Neural cell (in vitro differentiated cells): ENCODE data around the gene AMBP.

Experiments used
- EZH2 ChIP-seq: fragments of 200-600, 300-800 bp; shearing (Covaris generic), sonication (generic); IDR thresholded peaks from 2 replicates; pipeline ENCODE4 v1.6.1; 2014; ENCODE audit warnings: antibody characterized with exemption, low read length, borderline replicate concordance, mild to moderate bottlenecking; ENCODE audit not compliant: insufficient read depth, poor library complexity, severe bottlenecking
- MXI1 ChIP-seq: fragments of 450-650 bp; conservative IDR thresholded peaks from 2 replicates; pipeline ENCODE4 v1.6.1; 2014; ENCODE audit warnings: antibody characterized with exemption, mild to moderate bottlenecking; ENCODE audit not compliant: poor library complexity, severe bottlenecking
- POLR2AphosphoS5 ChIP-seq: IDR thresholded peaks from 2 replicates; pipeline ENCODE4 v1.6.1; 2012
- RAD21 ChIP-seq: fragments of 450-650 bp; conservative IDR thresholded peaks from 2 replicates; pipeline ENCODE4 v1.6.1; 2014; ENCODE audit warnings: antibody characterized with exemption, mild to moderate bottlenecking, moderate library complexity
- SMC3 ChIP-seq: fragments of 450-650 bp; conservative IDR thresholded peaks from 2 replicates; pipeline ENCODE4 v1.6.1; 2014; ENCODE audit warnings: antibody characterized with exemption, mild to moderate bottlenecking, moderate library complexity; ENCODE audit not compliant: poor library complexity
- TF ChIP-seq, protein P1 (sequence below): fragments of 450-650 bp; IDR thresholded peaks from 2 replicates; pipeline ENCODE4 v1.5.1; 2014; ENCODE audit warnings: antibody characterized with exemption, mild to moderate bottlenecking, moderate library complexity; ENCODE audit not compliant: poor library complexity, severe bottlenecking

DNA sequence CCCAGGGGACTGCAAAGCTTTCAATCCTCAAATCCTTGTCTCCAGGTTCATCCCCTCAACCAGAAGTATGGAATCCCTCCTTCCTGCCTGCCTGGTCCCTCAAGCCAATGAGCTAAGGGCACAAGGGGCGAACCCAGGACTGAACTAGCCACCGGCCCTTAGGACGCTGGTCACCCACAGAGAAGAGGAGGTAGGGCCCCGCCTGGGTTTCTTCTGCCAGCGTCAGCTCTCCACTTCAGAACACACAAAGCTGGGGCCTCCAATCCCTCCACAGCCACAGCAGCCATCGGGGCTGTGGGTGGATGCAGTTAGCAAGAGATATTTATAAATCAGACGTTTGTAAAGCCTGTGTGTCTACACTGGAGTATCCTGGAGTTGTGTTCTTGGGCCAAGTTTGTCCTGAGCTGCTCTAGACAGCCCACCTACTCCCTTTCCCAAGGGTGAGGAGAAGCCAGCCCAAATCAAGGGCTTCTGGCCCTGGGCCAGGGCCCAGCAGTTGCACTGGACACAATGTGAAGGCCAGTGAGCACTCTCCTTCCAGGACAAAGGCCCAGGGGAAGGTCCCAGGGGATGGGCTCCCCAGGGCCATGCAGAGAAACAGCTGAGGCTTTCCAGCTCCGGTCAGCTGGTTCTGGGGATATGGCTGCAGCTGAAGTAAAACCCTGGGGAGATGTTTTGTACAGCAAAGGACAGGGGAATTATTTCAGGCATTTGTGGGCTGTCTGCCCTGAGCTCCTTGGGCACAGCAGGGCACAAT, 18.9 kb downstream of the AMBP start:
- TF ChIP-seq, protein P1, sequence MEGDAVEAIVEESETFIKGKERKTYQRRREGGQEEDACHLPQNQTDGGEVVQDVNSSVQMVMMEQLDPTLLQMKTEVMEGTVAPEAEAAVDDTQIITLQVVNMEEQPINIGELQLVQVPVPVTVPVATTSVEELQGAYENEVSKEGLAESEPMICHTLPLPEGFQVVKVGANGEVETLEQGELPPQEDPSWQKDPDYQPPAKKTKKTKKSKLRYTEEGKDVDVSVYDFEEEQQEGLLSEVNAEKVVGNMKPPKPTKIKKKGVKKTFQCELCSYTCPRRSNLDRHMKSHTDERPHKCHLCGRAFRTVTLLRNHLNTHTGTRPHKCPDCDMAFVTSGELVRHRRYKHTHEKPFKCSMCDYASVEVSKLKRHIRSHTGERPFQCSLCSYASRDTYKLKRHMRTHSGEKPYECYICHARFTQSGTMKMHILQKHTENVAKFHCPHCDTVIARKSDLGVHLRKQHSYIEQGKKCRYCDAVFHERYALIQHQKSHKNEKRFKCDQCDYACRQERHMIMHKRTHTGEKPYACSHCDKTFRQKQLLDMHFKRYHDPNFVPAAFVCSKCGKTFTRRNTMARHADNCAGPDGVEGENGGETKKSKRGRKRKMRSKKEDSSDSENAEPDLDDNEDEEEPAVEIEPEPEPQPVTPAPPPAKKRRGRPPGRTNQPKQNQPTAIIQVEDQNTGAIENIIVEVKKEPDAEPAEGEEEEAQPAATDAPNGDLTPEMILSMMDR: no peak
- TF ChIP-seq SMC3: no peak
- TF ChIP-seq POLR2AphosphoS5: no peak
- TF ChIP-seq EZH2: no peak
- TF ChIP-seq RAD21: no peak
- no peak for TF ChIP-seq MXI1
